ENCODE results near the gene OR1N1.

Gene OR1N1

GRCh38 chr9:122527193-122527592, at the start of gene OR1N1:
Gene OR1N1 (minus strand): TSS chr9:122527293. CDS start chr9:122527293, 0 bp downstream.
- ChIA-PET CTCF (no interaction called here), POLR2A (no interaction called here)
- TF ChIP-seq L3MBTL2 (conservative IDR thresholded peaks at IDR 0.05) (no peak), FOXA1 (IDR thresholded peaks at IDR 0.05) (no peak), FOXM1 (IDR thresholded peaks at IDR 0.05; ENCODE audit: borderline replicate concordance) (no peak), ZNF384 (IDR thresholded peaks at IDR 0.05) (no peak), ELF4 (IDR thresholded peaks at IDR 0.05) (no peak), PKNOX1 (IDR thresholded peaks at IDR 0.05) (no peak), SUZ12 (IDR thresholded peaks at IDR 0.05) (no peak)
- no peak for DNase-seq (ENCODE audit: extremely low spot score)

GRCh38 chr9:122572456-122572855, 45.4 kb upstream of the OR1N1 start:
- DNase-seq (ENCODE audit: extremely low spot score), result no peak
- TF ChIP-seq SP1 (IDR thresholded peaks at IDR 0.05), result no peak
- no peak for TF ChIP-seq PKNOX1 (IDR thresholded peaks at IDR 0.05)
- TF ChIP-seq TARDBP (IDR thresholded peaks at IDR 0.05), result no peak
- TF ChIP-seq HDGF (IDR thresholded peaks at IDR 0.05; ENCODE audit: borderline replicate concordance), result no peak
- TF ChIP-seq L3MBTL2 (conservative IDR thresholded peaks at IDR 0.05), result no peak
- ChIA-PET POLR2A (no interaction called here), CTCF (no interaction called here)

- TF ChIP-seq ARNT (IDR thresholded peaks at IDR 0.05), result no peak
- TF ChIP-seq FOXM1 (IDR thresholded peaks at IDR 0.05; ENCODE audit: borderline replicate concordance), result no peak
- TF ChIP-seq LEF1 (IDR thresholded peaks at IDR 0.05; ENCODE audit: borderline replicate concordance), result no peak
- no peak for TF ChIP-seq ZNF384 (IDR thresholded peaks at IDR 0.05)
- TF ChIP-seq SUZ12 (IDR thresholded peaks at IDR 0.05), result no peak
- TF ChIP-seq PKNOX1 (IDR thresholded peaks at IDR 0.05), result no peak
- no peak for TF ChIP-seq SP1 (IDR thresholded peaks at IDR 0.05)
- TF ChIP-seq L3MBTL2 (conservative IDR thresholded peaks at IDR 0.05), result no peak
- no peak for TF ChIP-seq CTBP1 (IDR thresholded peaks at IDR 0.05; ENCODE audit: borderline replicate concordance)
- no peak for TF ChIP-seq BHLHE40 (IDR thresholded peaks at IDR 0.05; ENCODE audit: borderline replicate concordance)
- TF ChIP-seq TARDBP (IDR thresholded peaks at IDR 0.05), result no peak
- no peak for TF ChIP-seq HDGF (IDR thresholded peaks at IDR 0.05; ENCODE audit: borderline replicate concordance)
- no peak for TF ChIP-seq FOXK2 (IDR thresholded peaks at IDR 0.05)
- no peak for TF ChIP-seq NFRKB (IDR thresholded peaks at IDR 0.05)
- TF ChIP-seq ELF4 (IDR thresholded peaks at IDR 0.05), result no peak
- no peak for TF ChIP-seq FOXA1 (IDR thresholded peaks at IDR 0.05)
- ChIA-PET POLR2A (no interaction called here), CTCF (no interaction called here)
- DNase-seq (ENCODE audit: extremely low spot score), result no peak
These were observed 40.8 kb upstream of the OR1N1 start for GRCh38 chr9:122567901-122568300.

- CTCF ChIA-PET, result no interaction called here
- POLR2A ChIA-PET, result no interaction called here
- TF ChIP-seq FOXA1 (IDR thresholded peaks at IDR 0.05), result no peak
- no peak for TF ChIP-seq SUZ12 (IDR thresholded peaks at IDR 0.05)
- no peak for TF ChIP-seq FOXK2 (IDR thresholded peaks at IDR 0.05)
- no peak for TF ChIP-seq L3MBTL2 (conservative IDR thresholded peaks at IDR 0.05)
- no peak for TF ChIP-seq TARDBP (IDR thresholded peaks at IDR 0.05)
- no peak for TF ChIP-seq PKNOX1 (IDR thresholded peaks at IDR 0.05)
- TF ChIP-seq SP1 (IDR thresholded peaks at IDR 0.05), result no peak
- TF ChIP-seq FOXM1 (IDR thresholded peaks at IDR 0.05; ENCODE audit: borderline replicate concordance), result no peak
- TF ChIP-seq HDGF (IDR thresholded peaks at IDR 0.05; ENCODE audit: borderline replicate concordance), result no peak
- no peak for TF ChIP-seq ZNF384 (IDR thresholded peaks at IDR 0.05)
- DNase-seq (ENCODE audit: extremely low spot score), result no peak
These were observed 35.2 kb upstream of the OR1N1 start for GRCh38 chr9:122562134-122562760.

- POLR2A ChIA-PET, result no interaction called here
- DNase-seq (ENCODE audit: extremely low spot score), result no peak
- TF ChIP-seq ZNF384 (IDR thresholded peaks at IDR 0.05) (no peak), TARDBP (IDR thresholded peaks at IDR 0.05) (no peak), PKNOX1 (IDR thresholded peaks at IDR 0.05) (no peak), ELF4 (IDR thresholded peaks at IDR 0.05) (no peak), FOXM1 (IDR thresholded peaks at IDR 0.05; ENCODE audit: borderline replicate concordance) (no peak), SP1 (IDR thresholded peaks at IDR 0.05) (no peak), HDGF (IDR thresholded peaks at IDR 0.05; ENCODE audit: borderline replicate concordance) (no peak), FOXA1 (IDR thresholded peaks at IDR 0.05) (no peak), SUZ12 (IDR thresholded peaks at IDR 0.05) (no peak), CTBP1 (IDR thresholded peaks at IDR 0.05; ENCODE audit: borderline replicate concordance) (no peak), BHLHE40 (IDR thresholded peaks at IDR 0.05; ENCODE audit: borderline replicate concordance) (no peak), FOXK2 (IDR thresholded peaks at IDR 0.05) (no peak), L3MBTL2 (conservative IDR thresholded peaks at IDR 0.05) (no peak), LEF1 (IDR thresholded peaks at IDR 0.05; ENCODE audit: borderline replicate concordance) (no peak), NFRKB (IDR thresholded peaks at IDR 0.05) (no peak), ARNT (IDR thresholded peaks at IDR 0.05) (no peak)
- CTCF ChIA-PET, result no interaction called here
These were observed 34.4 kb upstream of the OR1N1 start for GRCh38 chr9:122561446-122561845.

All from HEK293T (cell line).